Thyroid gland (tissue), 4 donors: ENCODE results near the gene ST8SIA4.

ENCODE experiments used
- POLR2A ChIP-seq, 2 donors: fragments of 450-650 bp; IDR thresholded peaks; one replicate each; pipeline ENCODE4 v1.6.1; 2017; ENCODE audit warnings: antibody characterized with exemption in 2 of 2, mild to moderate bottlenecking in 2 of 2, moderate library complexity in 1 of 2
- TF ChIP-seq, protein P1 (sequence below), 6 experiments: fragments of 200-600 bp in 3 of 6; fragments of 450-650 bp in 3 of 6; sonication (generic) in 3 of 6; IDR thresholded peaks; one replicate each; pipeline ENCODE4 v1.5.1; 2016 to 2019; ENCODE audit warnings: antibody characterized with exemption in 6 of 6, mild to moderate bottlenecking in 2 of 6, inconsistent platforms in 1 of 6, moderate library complexity in 1 of 6

DNA sequence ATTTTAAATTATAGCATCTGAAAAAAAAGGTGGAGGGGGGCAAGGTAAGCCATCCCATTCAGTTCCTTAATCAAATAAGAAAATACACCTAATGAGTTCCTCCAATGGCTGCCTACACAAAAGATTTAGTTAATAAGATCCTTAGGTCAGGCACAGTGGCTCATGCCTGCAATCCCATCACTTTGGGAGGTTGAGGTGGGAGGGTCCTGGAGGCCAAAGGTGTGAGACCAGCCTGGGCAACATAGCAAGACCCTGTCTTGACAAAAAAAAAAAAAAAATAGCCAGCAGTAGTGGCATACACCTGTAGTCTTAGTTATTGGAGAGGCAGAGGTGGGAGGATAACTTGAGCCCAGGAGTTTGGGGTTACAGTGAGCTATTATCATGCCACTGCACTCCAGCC lies 78.4 kb downstream of the ST8SIA4 start:
- TF ChIP-seq POLR2A (IDR thresholded peaks at IDR 0.05) = no peak
- TF ChIP-seq, protein P1, sequence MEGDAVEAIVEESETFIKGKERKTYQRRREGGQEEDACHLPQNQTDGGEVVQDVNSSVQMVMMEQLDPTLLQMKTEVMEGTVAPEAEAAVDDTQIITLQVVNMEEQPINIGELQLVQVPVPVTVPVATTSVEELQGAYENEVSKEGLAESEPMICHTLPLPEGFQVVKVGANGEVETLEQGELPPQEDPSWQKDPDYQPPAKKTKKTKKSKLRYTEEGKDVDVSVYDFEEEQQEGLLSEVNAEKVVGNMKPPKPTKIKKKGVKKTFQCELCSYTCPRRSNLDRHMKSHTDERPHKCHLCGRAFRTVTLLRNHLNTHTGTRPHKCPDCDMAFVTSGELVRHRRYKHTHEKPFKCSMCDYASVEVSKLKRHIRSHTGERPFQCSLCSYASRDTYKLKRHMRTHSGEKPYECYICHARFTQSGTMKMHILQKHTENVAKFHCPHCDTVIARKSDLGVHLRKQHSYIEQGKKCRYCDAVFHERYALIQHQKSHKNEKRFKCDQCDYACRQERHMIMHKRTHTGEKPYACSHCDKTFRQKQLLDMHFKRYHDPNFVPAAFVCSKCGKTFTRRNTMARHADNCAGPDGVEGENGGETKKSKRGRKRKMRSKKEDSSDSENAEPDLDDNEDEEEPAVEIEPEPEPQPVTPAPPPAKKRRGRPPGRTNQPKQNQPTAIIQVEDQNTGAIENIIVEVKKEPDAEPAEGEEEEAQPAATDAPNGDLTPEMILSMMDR (IDR thresholded peaks at IDR 0.05) = no peak
